SK-N-SH (cell line): ENCODE data around the gene TAPBP. TPM values are rescaled to one million over a fixed set of nuclear protein-coding genes. Genes with fewer than 3 reads are reported as not detected.

Experiments used
- CTCF ChIA-PET: fragments of 300-600, 350-600 bp; formaldehyde crosslinking; extraction: SDS; loops from one replicate; lab custom pipeline; 2021; lab: Yijun Ruan, JAX
- POLR2A ChIA-PET: fragments of 350-600 bp; sonication (Branson Sonifier 250); formaldehyde crosslinking; extraction: SDS; loops from one replicate; lab custom pipeline; 2020; ENCODE audit warnings: antibody characterized with exemption, inconsistent platforms; lab: Yijun Ruan, JAX
- DNase-seq: peaks from one replicate; pipeline ENCODE4 v3.0.0; 2012
- H2AFZ ChIP-seq: fragments of 200-600 bp; sonication (generic); 2 replicates; pipeline ENCODE4 v1.8.1; 2016; ENCODE audit warnings: antibody characterized with exemption, mild to moderate bottlenecking, low read depth
- H3F3A ChIP-seq: fragments of 200-600 bp; sonication (generic); replicated peaks from 2 replicates; pipeline ENCODE3; 2016; ENCODE audit warnings: antibody characterized with exemption, mild to moderate bottlenecking; ENCODE audit not compliant: insufficient read depth
- H3K27ac ChIP-seq, 2 experiments: fragments of 200-500 bp in 1 of 2; fragments of 200-600 bp in 1 of 2; sonication (Bioruptor generic) in 1 of 2; sonication (generic), shearing (Covaris generic) in 1 of 2; 2 replicates each; pipeline versions ENCODE4 v1.5.1 to v1.6.1; 2014 to 2016; ENCODE audit warnings: low read depth in 2 of 2, inconsistent platforms in 1 of 2, low read length in 1 of 2, mild to moderate bottlenecking in 1 of 2, mixed read lengths in 1 of 2
- H3K27me3 ChIP-seq: fragments of 200-600 bp; sonication (generic), shearing (Covaris generic); 2 replicates; pipeline ENCODE4 v1.6.1; 2016; ENCODE audit warnings: mixed run types; ENCODE audit not compliant: insufficient read depth
- H3K36me3 ChIP-seq, 2 experiments: fragments of 200-500 bp in 1 of 2; fragments of 200-600 bp in 1 of 2; sonication (Bioruptor generic) in 1 of 2; sonication (generic) in 1 of 2; replicated peaks in 1 of 2; 2 replicates each; pipeline versions ENCODE3 to v1.5.1; 2014 to 2016; ENCODE audit warnings: low read length in 1 of 2, mild to moderate bottlenecking in 1 of 2; ENCODE audit not compliant: insufficient read depth in 2 of 2, control insufficient read depth in 1 of 2
- H3K4me1 ChIP-seq, 2 experiments: fragments of 200-500 bp in 1 of 2; fragments of 200-600 bp in 1 of 2; sonication (Bioruptor generic) in 1 of 2; sonication (generic), shearing (Covaris generic) in 1 of 2; 2 replicates each; pipeline versions ENCODE4 v1.5.1 to v1.6.1; 2014 to 2016; ENCODE audit warnings: low read depth in 1 of 2, low read length in 1 of 2, mixed run types in 1 of 2; ENCODE audit not compliant: insufficient read depth in 2 of 2, control insufficient read depth in 1 of 2
- H3K4me2 ChIP-seq: fragments of 200-600 bp; sonication (generic), shearing (Covaris generic); 2 replicates; pipeline ENCODE4 v1.6.1; 2017; ENCODE audit warnings: mixed run types
- H3K4me3 ChIP-seq, 2 experiments: fragments of 200-500 bp in 1 of 2; fragments of 200-600 bp in 1 of 2; sonication (Bioruptor generic) in 1 of 2; sonication (generic), shearing (Covaris generic) in 1 of 2; 2 replicates each; pipeline versions ENCODE4 v1.5.1 to v1.8.1; 2014 to 2016; ENCODE audit warnings: low read depth in 2 of 2, inconsistent platforms in 1 of 2, low read length in 1 of 2, mild to moderate bottlenecking in 1 of 2, mixed read lengths in 1 of 2, moderate library complexity in 1 of 2
- H3K79me2 ChIP-seq: fragments of 200-600 bp; sonication (generic); 2 replicates; pipeline ENCODE4 v1.8.1; 2017; ENCODE audit warnings: mild to moderate bottlenecking; ENCODE audit not compliant: insufficient read depth
- H3K9ac ChIP-seq: fragments of 200-600 bp; sonication (generic); 2 replicates; pipeline ENCODE4 v1.6.1; 2017; ENCODE audit warnings: mixed run types
- H3K9me2 ChIP-seq: fragments of 200-600 bp; sonication (generic); 2 replicates; pipeline ENCODE4 v1.6.1; 2017; ENCODE audit warnings: mixed run types
- H3K9me3 ChIP-seq: fragments of 200-600 bp; sonication (generic); 2 replicates; pipeline ENCODE4 v1.6.1; 2017; ENCODE audit warnings: mixed run types, mild to moderate bottlenecking, moderate library complexity
- H4K20me1 ChIP-seq: fragments of 200-600 bp; sonication (generic); 2 replicates; pipeline ENCODE4 v1.6.1; 2017; ENCODE audit warnings: mild to moderate bottlenecking, mixed run types; ENCODE audit not compliant: insufficient read depth
- CHD2 ChIP-seq: fragments of 150-350 bp; IDR thresholded peaks from 2 replicates; pipeline ENCODE4 v1.6.1; 2018; ENCODE audit warnings: low read length; ENCODE audit not compliant: partially characterized antibody
- ELF1 ChIP-seq: IDR thresholded peaks from 2 replicates; pipeline ENCODE4 v1.4.0; 2012
- GATA2 ChIP-seq: sonication (generic); formaldehyde crosslinking; IDR thresholded peaks from 2 replicates; pipeline ENCODE4 v1.5.0; 2020; ENCODE audit warnings: mild to moderate bottlenecking, missing genetic modification reagents
- JUND ChIP-seq: IDR thresholded peaks from 2 replicates; pipeline ENCODE4 v1.4.0; 2012
- MXI1 ChIP-seq: IDR thresholded peaks from 2 replicates; pipeline ENCODE4 v1.6.1; 2012; ENCODE audit warnings: mild to moderate bottlenecking, low read depth, low read length, improper control_type of control experiment
- NRF1 ChIP-seq: IDR thresholded peaks from 2 replicates; pipeline ENCODE4 v1.6.1; 2012; ENCODE audit warnings: low read depth, mild to moderate bottlenecking, low read length
- POLR2AphosphoS5 ChIP-seq: IDR thresholded peaks from 2 replicates; pipeline ENCODE4 v1.6.1; 2012; ENCODE audit warnings: low read depth, low read length
- RAD21 ChIP-seq: IDR thresholded peaks from 2 replicates; pipeline ENCODE4 v1.6.1; 2012; ENCODE audit warnings: mild to moderate bottlenecking, low read length
- REST ChIP-seq: IDR thresholded peaks from 2 replicates; pipeline ENCODE4 v1.6.1; 2012; ENCODE audit warnings: mild to moderate bottlenecking, low read depth, low read length, moderate library complexity
- RFX5 ChIP-seq: IDR thresholded peaks from 2 replicates; pipeline ENCODE4 v1.6.1; 2012; ENCODE audit warnings: mild to moderate bottlenecking, improper control_type of control experiment, low read length
- SMC3 ChIP-seq: IDR thresholded peaks from 2 replicates; pipeline ENCODE4 v1.6.1; 2012; ENCODE audit warnings: low read depth, low read length, improper control_type of control experiment
- TCF12 ChIP-seq: IDR thresholded peaks from 2 replicates; pipeline ENCODE4 v1.4.0; 2012
- USF1 ChIP-seq: IDR thresholded peaks from 2 replicates; pipeline ENCODE4 v1.4.0; 2012; ENCODE audit warnings: low read depth, borderline replicate concordance
- WGBS: methylation state at CpG from one replicate; pipeline ENCODE4 v1.1.6; 2017; ENCODE audit warnings: low lambda C conversion rate; 5-methylcytosine and 5-hydroxymethylcytosine counted together
- polyA plus RNA-seq, 3 experiments: library from polyadenylated mRNA; depleted of rRNA; stranded (reverse); fragments of >200 nt; gene quantifications; 2 replicates each; pipeline ENCODE4 v1.2.3, GENCODE V29; 2012
- TF ChIP-seq, protein P1 (sequence below): IDR thresholded peaks from 2 replicates; pipeline ENCODE4 v1.4.0; 2012; ENCODE audit warnings: low read depth, borderline replicate concordance

Gene TAPBP
- polyA plus RNA-seq, 1 of the 3 experiments (the other 2 are of a cell fraction): 44.5 TPM

DNA sequence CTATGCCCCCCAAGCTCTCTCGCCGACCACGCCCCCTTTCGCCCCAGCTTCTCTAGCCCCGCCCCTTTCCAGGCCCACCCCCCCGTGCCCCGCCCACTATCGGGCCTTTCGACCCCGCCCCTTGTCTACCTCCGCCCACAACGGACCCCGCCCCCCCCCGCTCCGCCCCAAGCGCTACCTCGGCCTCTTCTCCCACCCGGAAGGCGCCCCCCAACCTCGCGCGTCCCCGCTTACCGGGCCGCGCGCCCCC is 3.5 kb upstream of the TAPBP start:
- ChIA-PET POLR2A (interaction anchor here (1.0 to 1.9 kb wide), 5 partner anchors 18 to 346 kb away, joined by 6 to 11 read pairs (median 7); partner anchors contain the start of genes B3GALT4, PFDN6, RPS18 and VPS52), CTCF (interaction anchor here (1.0 to 4.5 kb wide), 7 partner anchors 18 to 109 kb away, joined by 3 to 16 read pairs (median 3); partner anchors contain the start of genes RPS18 and VPS52)
- peaks cover 3% of the 10 kb centered on the region; the same call in 1 of the 2 replicates for H4K20me1 ChIP-seq
- TF ChIP-seq NRF1 (no peak), MXI1 (no peak), TCF12 (no peak), REST (no peak), SMC3 (no peak), RFX5 (no peak), GATA2 (CRISPR knock-in tag) (no peak), JUND (no peak), ELF1 (no peak), RAD21 (no peak), USF1 (no peak), CHD2 (no peak), POLR2AphosphoS5 (no peak)
- TF ChIP-seq, protein P1, sequence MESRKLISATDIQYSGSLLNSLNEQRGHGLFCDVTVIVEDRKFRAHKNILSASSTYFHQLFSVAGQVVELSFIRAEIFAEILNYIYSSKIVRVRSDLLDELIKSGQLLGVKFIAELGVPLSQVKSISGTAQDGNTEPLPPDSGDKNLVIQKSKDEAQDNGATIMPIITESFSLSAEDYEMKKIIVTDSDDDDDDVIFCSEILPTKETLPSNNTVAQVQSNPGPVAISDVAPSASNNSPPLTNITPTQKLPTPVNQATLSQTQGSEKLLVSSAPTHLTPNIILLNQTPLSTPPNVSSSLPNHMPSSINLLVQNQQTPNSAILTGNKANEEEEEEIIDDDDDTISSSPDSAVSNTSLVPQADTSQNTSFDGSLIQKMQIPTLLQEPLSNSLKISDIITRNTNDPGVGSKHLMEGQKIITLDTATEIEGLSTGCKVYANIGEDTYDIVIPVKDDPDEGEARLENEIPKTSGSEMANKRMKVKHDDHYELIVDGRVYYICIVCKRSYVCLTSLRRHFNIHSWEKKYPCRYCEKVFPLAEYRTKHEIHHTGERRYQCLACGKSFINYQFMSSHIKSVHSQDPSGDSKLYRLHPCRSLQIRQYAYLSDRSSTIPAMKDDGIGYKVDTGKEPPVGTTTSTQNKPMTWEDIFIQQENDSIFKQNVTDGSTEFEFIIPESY: no peak
- peaks cover 19 to 27% of the 10 kb centered on the region in 2 experiments for H3K36me3 ChIP-seq
- no peaks in the 10 kb centered on the region for H3K9me2 ChIP-seq
- peak overlapping the region; percentile 60; the same call in 1 of the 2 replicates for H3K9ac ChIP-seq
- no peaks in the 10 kb centered on the region for H3K9me3 ChIP-seq
- peak overlapping the region; percentile 50 to 56; a peak in 3 of 4 replicates for H3K4me3 ChIP-seq
- WGBS: 2% methylated on average over 9 of the region's 27 CpGs
- no peaks in the 10 kb centered on the region for H3K27me3 ChIP-seq
- DNase-seq: peak; percentile 92
- no peak overlapping the region for H2AFZ ChIP-seq
- H3K4me2 ChIP-seq: peak overlapping the region; percentile 74; the same call in 1 of the 2 replicates
- H3K4me1 ChIP-seq: peaks cover 29 to 55% of the 10 kb centered on the region in 2 experiments; a peak in 3 of 4 replicates
- H3F3A ChIP-seq: peaks cover 43% of the 10 kb centered on the region
- peaks cover 65% of the 10 kb centered on the region for H3K79me2 ChIP-seq
- peak overlapping the region; percentile 88 to 95; a peak in 3 of 4 replicates for H3K27ac ChIP-seq
